Measurements from ENCODE around the gene INPP5E.

Gene INPP5E

GRCh38 chr9:136395345-136396218 lies 44.1 kb downstream of the INPP5E start:
- TF ChIP-seq CTCF (IDR thresholded peaks at IDR 0.05), result no peak
- TF ChIP-seq ZFX (IDR thresholded peaks at IDR 0.05; ENCODE audit: borderline replicate concordance), result no peak
- H3K27ac ChIP-seq, result no peak overlapping the region

DNA sequence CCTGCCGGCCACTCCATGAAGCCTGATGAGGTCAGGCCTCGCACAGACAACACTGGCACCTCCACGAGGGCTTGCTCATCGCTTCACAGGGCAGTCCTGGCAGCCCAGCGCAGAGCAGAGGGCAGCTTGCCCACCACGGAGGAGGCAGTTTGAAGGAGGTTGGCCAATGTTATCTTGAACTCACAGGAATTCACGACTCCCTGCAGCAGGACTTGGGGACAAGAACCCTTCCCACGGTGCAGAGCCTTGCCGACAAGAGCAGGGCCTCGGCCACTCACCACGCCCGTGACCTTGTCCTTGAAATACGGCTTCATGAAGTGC lies 44.7 kb downstream of the INPP5E start:
- TF ChIP-seq ZFX (IDR thresholded peaks at IDR 0.05; ENCODE audit: borderline replicate concordance) (no peak), CTCF (IDR thresholded peaks at IDR 0.05) (no peak)
- H3K27ac ChIP-seq, result no peak overlapping the region

DNA sequence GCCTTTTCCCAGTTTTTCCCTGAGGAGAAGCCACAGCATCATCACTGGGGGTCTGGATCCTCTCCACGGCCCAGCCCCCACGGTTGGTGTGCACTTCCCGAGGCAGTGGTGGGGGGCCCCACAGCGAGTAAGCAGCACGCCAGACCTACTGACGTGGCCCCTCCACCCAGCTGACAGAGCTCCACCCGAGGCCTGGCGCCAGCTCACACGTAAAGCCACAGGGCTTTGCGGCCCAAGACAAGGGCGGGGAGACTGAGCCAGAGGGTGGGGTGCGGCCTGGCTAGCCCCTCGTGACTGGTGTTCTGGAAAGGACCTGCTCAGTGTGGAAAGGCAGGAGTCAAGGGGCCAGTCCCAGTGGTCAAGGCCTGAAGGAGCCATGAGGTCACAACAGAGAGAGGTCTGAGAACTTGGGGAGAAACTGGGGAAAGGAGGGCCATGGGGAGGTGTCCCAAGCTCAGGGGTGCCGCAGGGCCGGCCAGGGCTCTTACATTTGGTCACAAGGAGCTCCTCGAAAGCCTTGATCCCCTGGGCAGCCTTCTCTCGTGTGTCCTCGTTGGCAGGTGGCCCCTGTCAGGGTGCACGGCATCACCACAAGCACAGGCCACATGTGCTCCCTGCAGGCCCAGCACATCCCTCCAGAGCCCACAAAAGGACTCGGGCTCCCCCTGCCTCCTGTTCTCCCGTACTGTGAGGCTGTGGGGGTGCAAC lies 45.2 kb downstream of the INPP5E start:
- H3K27ac ChIP-seq, result no peak overlapping the region

GRCh38 chr9:136393531-136393930 lies 46.1 kb downstream of the INPP5E start:
- TF ChIP-seq CTCF (IDR thresholded peaks at IDR 0.05) (no peak), ZFX (IDR thresholded peaks at IDR 0.05; ENCODE audit: borderline replicate concordance) (no peak)
- no peak overlapping the region for H3K27ac ChIP-seq

More for the DNA sequence above, 45.2 kb downstream of the INPP5E start:
- TF ChIP-seq ZFX (IDR thresholded peaks at IDR 0.05; ENCODE audit: borderline replicate concordance), result no peak
- no peak for TF ChIP-seq CTCF (IDR thresholded peaks at IDR 0.05)

DNA sequence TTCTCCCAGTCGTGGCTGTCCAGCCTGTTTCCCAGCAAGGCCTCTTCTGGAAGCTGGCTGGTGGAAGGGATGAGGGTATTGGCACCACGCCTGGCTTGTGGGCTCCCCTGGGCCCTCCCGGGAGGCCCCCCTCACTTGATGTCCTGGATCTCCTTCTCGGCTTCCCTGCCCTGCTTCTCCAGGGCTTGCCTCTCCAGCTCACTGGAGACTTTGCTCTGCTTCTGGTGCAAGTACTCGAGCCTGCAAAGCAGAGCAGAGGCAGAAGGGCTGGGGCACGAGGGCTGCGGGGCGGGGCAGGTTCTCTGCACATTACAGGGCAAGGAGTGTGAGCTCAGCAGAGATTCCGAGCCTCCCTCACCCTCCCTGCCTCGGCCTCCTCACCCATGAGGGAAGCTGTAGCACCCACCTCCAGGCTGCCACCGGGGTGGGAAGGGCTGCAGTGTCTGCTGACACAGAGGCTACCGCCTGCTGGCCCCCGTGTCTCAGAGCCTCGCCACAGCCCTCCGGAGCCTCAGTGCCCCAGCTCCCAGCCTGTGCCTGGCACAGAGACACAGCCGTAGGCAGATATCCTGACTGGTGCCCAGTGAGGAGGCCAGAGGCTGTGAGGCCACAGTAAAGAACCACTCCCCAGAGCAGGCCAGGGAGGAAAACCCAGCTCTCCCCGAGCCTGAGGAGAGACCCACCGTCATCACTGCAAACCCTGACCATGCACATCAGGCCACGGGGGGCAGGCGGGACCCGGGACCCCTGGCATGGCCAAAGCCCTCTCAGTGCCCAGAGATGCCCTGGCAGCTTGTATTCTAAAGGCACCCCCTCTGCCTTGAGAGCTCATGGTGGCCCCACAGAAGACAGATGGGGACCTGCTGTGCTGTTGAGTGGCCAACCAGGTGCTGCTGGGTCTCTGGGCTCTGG lies 46.9 kb downstream of the INPP5E start:
- H3K27ac ChIP-seq, result no peak overlapping the region
- TF ChIP-seq ZFX (IDR thresholded peaks at IDR 0.05; ENCODE audit: borderline replicate concordance) (no peak), CTCF (IDR thresholded peaks at IDR 0.05) (no peak)

DNA sequence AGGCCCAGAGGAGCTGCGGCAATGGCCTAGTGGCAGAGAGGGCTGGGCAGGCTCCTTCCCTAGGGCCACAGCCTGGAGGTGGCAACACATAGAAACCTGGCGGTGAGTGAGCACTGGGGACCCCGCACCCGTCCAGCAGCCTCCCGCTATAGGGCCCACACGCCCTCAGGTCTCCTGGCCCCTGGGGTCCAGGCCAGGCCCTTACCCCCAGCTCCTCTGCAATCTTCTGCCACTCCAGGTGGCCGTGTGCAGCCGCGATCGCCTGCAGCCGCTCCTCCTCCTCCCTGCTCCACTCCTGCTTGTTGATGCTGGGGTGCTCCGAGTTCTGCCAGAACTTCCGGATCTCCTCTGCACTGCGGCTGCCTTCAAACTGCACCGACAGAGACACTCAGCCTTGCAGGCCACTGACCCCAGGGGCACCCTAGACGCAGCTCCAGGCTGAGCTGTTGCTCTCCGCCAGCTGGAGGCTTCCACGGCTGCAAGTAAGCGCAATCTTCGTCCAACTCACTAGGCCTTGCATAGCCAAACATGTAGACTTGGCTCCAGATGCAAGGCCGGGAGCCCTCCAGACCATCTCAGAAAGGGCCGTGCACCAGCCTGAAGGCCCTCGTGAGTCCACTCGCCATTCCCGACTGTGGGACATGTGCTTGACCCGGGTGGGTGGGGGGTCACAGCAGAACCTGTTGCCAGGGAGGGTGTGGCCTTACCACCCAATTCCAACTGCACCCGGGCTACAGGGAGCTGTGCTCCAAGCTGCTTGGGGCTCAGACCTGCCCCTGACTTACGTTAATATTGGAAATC lies 47.7 kb downstream of the INPP5E start:
- TF ChIP-seq ZFX (IDR thresholded peaks at IDR 0.05; ENCODE audit: borderline replicate concordance) (no peak), CTCF (IDR thresholded peaks at IDR 0.05) (no peak)
- H3K27ac ChIP-seq, result no peak overlapping the region
